Measurements from ENCODE around the gene RTL10. TPM values are rescaled to one million over a fixed set of nuclear protein-coding genes. Genes with fewer than 3 reads are reported as not detected.

RTL10 gene
- total and polyA plus RNA-seq, 2 of the 13 experiments (the other 11 are each of a cell fraction or from before 2014, with no cell fraction given): 14.1 to 15.8 TPM

GRCh38 chr22:19824212-19824925 is 30.3 kb downstream of the RTL10 start (continued):
- peak; percentile 73 for TF ChIP-seq HNRNPLL (IDR thresholded peaks at IDR 0.05; ENCODE audit: low read depth, low read length, poor library complexity, severe bottlenecking)
- TF ChIP-seq ZNF414 (CRISPR knock-in tag; IDR thresholded peaks at IDR 0.05): peak; percentile 78; the same call in 1 of the 2 replicates
- TF ChIP-seq PAXIP1 (CRISPR knock-in tag; conservative IDR thresholded peaks at IDR 0.05): peak; percentile 81
- TF ChIP-seq ZFP91 (CRISPR knock-in tag; IDR thresholded peaks at IDR 0.05; ENCODE audit: borderline replicate concordance): peak; percentile 46; the same call in 1 of the 2 replicates
- TF ChIP-seq, protein P1, sequence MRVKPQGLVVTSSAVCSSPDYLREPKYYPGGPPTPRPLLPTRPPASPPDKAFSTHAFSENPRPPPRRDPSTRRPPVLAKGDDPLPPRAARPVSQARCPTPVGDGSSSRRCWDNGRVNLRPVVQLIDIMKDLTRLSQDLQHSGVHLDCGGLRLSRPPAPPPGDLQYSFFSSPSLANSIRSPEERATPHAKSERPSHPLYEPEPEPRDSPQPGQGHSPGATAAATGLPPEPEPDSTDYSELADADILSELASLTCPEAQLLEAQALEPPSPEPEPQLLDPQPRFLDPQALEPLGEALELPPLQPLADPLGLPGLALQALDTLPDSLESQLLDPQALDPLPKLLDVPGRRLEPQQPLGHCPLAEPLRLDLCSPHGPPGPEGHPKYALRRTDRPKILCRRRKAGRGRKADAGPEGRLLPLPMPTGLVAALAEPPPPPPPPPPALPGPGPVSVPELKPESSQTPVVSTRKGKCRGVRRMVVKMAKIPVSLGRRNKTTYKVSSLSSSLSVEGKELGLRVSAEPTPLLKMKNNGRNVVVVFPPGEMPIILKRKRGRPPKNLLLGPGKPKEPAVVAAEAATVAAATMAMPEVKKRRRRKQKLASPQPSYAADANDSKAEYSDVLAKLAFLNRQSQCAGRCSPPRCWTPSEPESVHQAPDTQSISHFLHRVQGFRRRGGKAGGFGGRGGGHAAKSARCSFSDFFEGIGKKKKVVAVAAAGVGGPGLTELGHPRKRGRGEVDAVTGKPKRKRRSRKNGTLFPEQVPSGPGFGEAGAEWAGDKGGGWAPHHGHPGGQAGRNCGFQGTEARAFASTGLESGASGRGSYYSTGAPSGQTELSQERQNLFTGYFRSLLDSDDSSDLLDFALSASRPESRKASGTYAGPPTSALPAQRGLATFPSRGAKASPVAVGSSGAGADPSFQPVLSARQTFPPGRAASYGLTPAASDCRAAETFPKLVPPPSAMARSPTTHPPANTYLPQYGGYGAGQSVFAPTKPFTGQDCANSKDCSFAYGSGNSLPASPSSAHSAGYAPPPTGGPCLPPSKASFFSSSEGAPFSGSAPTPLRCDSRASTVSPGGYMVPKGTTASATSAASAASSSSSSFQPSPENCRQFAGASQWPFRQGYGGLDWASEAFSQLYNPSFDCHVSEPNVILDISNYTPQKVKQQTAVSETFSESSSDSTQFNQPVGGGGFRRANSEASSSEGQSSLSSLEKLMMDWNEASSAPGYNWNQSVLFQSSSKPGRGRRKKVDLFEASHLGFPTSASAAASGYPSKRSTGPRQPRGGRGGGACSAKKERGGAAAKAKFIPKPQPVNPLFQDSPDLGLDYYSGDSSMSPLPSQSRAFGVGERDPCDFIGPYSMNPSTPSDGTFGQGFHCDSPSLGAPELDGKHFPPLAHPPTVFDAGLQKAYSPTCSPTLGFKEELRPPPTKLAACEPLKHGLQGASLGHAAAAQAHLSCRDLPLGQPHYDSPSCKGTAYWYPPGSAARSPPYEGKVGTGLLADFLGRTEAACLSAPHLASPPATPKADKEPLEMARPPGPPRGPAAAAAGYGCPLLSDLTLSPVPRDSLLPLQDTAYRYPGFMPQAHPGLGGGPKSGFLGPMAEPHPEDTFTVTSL (CRISPR knock-in tag; IDR thresholded peaks at IDR 0.05; ENCODE audit: borderline replicate concordance): 0 out of 2 replicates have a peak, but pooled peaks have one; percentile 33
- TF ChIP-seq RNF2 (conservative IDR thresholded peaks at IDR 0.05; ENCODE audit: low read depth): 0 out of 2 replicates have a peak, but pooled peaks have one; percentile 16
- TF ChIP-seq ZNF264 (CRISPR knock-in tag; IDR thresholded peaks at IDR 0.05): peak; percentile 88
- TF ChIP-seq ZNF777 (CRISPR knock-in tag; IDR thresholded peaks at IDR 0.05): peak; percentile 41; the same call in 1 of the 2 replicates
- TF ChIP-seq, protein P2, sequence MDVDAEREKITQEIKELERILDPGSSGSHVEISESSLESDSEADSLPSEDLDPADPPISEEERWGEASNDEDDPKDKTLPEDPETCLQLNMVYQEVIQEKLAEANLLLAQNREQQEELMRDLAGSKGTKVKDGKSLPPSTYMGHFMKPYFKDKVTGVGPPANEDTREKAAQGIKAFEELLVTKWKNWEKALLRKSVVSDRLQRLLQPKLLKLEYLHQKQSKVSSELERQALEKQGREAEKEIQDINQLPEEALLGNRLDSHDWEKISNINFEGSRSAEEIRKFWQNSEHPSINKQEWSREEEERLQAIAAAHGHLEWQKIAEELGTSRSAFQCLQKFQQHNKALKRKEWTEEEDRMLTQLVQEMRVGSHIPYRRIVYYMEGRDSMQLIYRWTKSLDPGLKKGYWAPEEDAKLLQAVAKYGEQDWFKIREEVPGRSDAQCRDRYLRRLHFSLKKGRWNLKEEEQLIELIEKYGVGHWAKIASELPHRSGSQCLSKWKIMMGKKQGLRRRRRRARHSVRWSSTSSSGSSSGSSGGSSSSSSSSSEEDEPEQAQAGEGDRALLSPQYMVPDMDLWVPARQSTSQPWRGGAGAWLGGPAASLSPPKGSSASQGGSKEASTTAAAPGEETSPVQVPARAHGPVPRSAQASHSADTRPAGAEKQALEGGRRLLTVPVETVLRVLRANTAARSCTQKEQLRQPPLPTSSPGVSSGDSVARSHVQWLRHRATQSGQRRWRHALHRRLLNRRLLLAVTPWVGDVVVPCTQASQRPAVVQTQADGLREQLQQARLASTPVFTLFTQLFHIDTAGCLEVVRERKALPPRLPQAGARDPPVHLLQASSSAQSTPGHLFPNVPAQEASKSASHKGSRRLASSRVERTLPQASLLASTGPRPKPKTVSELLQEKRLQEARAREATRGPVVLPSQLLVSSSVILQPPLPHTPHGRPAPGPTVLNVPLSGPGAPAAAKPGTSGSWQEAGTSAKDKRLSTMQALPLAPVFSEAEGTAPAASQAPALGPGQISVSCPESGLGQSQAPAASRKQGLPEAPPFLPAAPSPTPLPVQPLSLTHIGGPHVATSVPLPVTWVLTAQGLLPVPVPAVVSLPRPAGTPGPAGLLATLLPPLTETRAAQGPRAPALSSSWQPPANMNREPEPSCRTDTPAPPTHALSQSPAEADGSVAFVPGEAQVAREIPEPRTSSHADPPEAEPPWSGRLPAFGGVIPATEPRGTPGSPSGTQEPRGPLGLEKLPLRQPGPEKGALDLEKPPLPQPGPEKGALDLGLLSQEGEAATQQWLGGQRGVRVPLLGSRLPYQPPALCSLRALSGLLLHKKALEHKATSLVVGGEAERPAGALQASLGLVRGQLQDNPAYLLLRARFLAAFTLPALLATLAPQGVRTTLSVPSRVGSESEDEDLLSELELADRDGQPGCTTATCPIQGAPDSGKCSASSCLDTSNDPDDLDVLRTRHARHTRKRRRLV (CRISPR knock-in tag; IDR thresholded peaks at IDR 0.05): peak; percentile 32; the same call in 1 of the 2 replicates

All from HepG2 (cell line).